MG63 (cell line): ENCODE results near the gene ENPP7. TPM values are rescaled to one million over a fixed set of nuclear protein-coding genes. Genes with fewer than 3 reads are reported as not detected.
"Not testable (repeated sequence)": the region's sequence is repeated elsewhere in the genome, so short reads cannot be mapped to it uniquely, and the experiment has no call there.

Source experiments
- DNase-seq: peaks from one replicate; pipeline ENCODE4 v3.0.0-alpha.2; 2020
- H3K27me3 ChIP-seq: fragments of 250-450 bp; sonication (Bioruptor Pico); 2 replicates; pipeline ENCODE4 v1.5.1; 2020; ENCODE audit warnings: mild to moderate bottlenecking, moderate library complexity
- H3K36me3 ChIP-seq: fragments of 250-450 bp; sonication (Bioruptor Pico); 2 replicates; pipeline ENCODE4 v1.5.1; 2020; ENCODE audit warnings: mild to moderate bottlenecking, moderate library complexity
- H3K4me3 ChIP-seq: fragments of 250-450 bp; sonication (Bioruptor Pico); 2 replicates; pipeline ENCODE4 v1.5.1; 2020; ENCODE audit warnings: mild to moderate bottlenecking, moderate library complexity
- H3K9me3 ChIP-seq: fragments of 250-450 bp; sonication (Bioruptor Pico); 2 replicates; pipeline ENCODE4 v1.5.1; 2020; ENCODE audit warnings: mild to moderate bottlenecking, moderate library complexity
- total RNA-seq: library from RNA; depleted of rRNA; stranded (reverse); fragments of >200 nt; shearing (Covaris generic); gene quantifications from 2 replicates; pipeline ENCODE4 v1.2.3, GENCODE V29; 2014; ENCODE audit warnings: low replicate concordance

Gene ENPP7
- total RNA-seq, 1 experiment from 2014 or later: not detected

DNA sequence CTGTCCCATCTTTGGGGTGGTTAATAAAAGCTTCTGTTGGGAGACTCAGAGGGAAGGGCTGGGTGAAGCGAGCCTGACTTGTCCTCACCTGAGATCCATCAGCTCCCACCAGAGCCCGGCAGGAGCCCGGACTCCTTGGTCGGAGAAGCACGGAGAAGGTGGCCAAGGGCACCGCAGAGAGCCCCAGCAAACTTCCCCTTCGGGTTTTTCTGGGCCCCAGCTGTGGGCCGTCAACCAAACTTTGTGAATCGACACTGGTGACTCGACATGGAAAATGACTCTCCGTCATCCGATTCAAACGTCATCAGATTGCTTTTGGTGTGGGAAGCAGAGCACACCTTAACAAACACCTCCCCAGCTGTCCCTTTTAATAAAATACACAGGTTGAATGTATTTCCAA is 21.4 kb downstream of the ENPP7 start:
- Histone ChIP-seq H3K4me3 (no peak overlapping the region), H3K36me3 (no peaks in the 10 kb centered on the region), H3K27me3 (peaks cover 4% of the 10 kb centered on the region), H3K9me3 (no peaks in the 10 kb centered on the region)
- DNase-seq: no peak

DNA sequence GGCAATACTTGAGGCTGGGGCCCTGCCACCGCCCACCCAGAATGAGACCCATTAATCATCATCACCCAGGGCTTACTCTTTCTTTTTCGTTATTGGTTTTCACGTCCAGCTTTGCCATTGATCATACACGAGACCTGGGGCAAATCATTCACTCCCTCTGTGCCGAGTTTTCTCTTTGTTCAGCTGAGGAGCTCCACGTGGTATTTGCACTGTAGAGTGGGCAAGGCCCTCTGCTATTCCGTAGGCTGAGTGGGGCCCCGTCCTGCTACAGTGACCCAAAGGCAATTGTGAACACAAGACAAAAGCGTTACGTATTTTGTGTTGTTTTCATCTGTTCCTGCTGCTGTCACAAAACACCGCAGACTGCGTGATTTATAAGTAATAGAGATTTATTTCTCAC is 23.6 kb downstream of the ENPP7 start:
- DNase-seq: no peak
- Histone ChIP-seq H3K4me3 (no peak overlapping the region), H3K27me3 (peaks cover 4% of the 10 kb centered on the region), H3K36me3 (no peaks in the 10 kb centered on the region), H3K9me3 (no peaks in the 10 kb centered on the region)

DNA sequence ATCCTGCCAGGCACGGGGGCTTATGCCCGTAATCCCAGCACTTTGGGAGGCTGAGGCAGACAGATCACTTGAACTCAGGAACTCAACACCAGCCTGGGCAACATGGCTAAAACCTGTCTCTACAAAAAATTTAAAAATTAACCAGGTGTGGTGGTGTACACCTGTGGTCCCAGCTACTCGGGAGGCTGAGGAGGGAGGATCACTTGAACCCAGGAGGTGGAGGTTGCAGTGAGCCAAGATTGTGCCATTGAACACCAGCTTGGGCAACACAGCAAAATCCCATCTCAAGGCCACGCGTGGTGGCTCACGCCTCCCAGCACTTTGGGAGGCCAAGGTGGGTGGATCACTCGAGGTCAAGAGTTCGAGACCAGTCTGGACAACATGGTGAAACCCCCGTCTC is 24.2 kb downstream of the ENPP7 start:
- H3K9me3 ChIP-seq, H3K36me3 ChIP-seq, DNase-seq, H3K4me3 ChIP-seq, H3K27me3 ChIP-seq: not testable (repeated sequence)

DNA sequence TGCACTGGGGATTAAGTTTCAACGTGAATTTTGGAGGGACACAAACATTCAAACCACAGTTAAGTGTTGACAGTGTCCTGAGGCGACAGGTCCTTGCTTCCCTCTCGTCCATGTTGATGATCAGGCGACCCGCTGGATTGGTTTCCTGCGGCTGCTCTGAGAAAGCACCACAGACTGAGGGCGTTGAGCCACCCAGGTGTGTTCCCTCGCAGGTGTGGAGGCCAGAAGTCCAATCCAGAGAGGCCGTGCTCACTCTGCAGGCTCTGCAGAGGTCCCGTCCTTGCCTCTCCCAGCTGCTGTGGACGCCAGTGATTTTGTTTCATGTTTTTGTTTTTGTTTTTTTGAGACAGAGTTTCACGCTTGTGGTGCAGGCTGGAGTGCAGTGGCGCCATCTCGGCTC is 24.8 kb downstream of the ENPP7 start:
- Histone ChIP-seq H3K27me3 (peaks cover 4% of the 10 kb centered on the region), H3K36me3 (no peaks in the 10 kb centered on the region), H3K4me3 (no peak overlapping the region), H3K9me3 (no peaks in the 10 kb centered on the region)
- no peak for DNase-seq

DNA sequence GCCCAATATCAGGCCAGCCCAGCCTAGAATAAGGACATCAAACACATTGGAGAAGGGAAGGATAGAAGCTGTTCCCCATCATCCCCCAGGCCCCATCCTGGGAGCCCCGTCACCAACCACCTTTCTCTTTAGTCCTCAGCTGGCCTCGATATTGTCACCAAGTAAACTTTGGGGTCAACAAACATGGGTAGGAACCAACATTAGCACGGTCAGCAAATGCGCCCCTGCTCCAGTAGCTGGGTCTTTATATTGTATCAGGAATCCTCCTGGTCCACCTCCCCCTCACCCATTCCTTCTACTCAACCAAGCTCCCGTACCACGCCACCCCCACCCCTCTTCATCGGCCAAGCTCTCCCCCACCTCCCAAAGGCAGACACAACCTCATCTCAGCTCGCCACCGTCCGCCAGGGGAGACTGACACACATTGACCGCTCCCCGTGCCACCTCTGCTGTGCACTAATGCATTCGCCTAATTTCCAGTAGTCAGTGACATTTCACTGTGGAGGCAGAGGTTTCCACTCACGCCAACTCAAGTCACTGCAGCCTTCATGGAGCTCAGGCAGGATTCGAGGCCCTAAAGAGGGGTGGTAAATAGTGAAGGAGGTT is 26.5 kb downstream of the ENPP7 start:
- H3K27me3 ChIP-seq: peaks cover 4% of the 10 kb centered on the region; the same call in 1 of the 2 replicates
- H3K36me3 ChIP-seq: no peaks in the 10 kb centered on the region
- H3K9me3 ChIP-seq: no peaks in the 10 kb centered on the region
- no peak overlapping the region for H3K4me3 ChIP-seq
- no peak for DNase-seq

DNA sequence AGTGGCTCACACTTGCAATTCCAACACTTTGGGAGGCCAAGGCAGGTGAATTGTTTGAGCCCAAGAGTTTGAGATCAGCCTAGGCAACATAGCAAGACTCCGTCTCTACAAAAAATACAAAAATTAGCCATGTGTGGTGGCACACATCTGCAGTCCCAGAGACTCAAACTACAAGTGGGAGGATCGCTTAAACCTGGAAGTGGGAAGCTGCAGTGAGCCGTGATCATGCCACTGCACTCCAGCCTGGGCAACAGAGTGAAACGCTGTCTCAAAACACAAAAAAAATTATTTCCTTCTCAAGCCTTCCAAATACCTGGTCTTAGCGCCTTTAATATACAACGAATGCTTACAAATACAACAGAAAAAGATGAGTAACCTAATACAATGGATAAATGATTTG is 27.5 kb downstream of the ENPP7 start:
- H3K4me3 ChIP-seq: no peak overlapping the region
- H3K9me3 ChIP-seq: no peaks in the 10 kb centered on the region
- DNase-seq: no peak
- no peaks in the 10 kb centered on the region for H3K36me3 ChIP-seq
- peaks cover 4% of the 10 kb centered on the region; the same call in 1 of the 2 replicates for H3K27me3 ChIP-seq

DNA sequence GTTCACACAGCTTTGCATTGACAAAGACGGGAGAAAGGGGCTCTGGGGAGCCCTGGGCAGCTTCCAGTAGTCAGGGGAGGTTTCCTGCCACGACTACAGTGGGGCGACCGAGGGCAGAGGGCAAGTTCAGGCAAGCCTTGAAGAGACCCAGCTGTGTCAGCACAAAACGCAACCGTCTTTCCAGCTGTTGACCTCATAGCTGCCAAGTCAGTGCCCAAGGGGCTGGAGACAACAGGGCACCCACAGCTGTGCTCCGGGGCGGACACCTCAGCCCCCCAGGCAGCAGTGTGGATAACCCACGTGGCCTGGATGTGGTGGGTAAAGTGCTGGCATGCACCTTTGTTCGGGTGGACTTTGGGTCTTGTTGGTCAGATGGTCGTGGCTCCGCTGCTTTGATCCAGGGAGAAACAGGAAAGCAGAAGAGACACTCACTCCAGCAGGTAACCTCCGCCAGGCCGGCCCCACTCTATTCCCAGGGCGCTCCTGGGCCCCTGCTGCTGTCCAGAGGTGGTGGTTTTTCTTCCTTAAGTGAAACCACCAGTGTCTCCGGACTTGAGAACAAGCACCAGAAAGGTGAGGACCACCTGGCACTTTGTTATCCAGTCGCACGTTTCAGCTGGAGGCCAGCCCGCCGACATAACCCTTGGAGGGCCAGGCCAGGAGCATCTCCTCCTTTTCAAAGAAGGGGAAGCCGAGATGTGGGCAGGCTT is 29.6 kb downstream of the ENPP7 start:
- Histone ChIP-seq H3K4me3 (no peak overlapping the region), H3K27me3 (no peaks in the 10 kb centered on the region; the same call in 1 of the 2 replicates)

DNA sequence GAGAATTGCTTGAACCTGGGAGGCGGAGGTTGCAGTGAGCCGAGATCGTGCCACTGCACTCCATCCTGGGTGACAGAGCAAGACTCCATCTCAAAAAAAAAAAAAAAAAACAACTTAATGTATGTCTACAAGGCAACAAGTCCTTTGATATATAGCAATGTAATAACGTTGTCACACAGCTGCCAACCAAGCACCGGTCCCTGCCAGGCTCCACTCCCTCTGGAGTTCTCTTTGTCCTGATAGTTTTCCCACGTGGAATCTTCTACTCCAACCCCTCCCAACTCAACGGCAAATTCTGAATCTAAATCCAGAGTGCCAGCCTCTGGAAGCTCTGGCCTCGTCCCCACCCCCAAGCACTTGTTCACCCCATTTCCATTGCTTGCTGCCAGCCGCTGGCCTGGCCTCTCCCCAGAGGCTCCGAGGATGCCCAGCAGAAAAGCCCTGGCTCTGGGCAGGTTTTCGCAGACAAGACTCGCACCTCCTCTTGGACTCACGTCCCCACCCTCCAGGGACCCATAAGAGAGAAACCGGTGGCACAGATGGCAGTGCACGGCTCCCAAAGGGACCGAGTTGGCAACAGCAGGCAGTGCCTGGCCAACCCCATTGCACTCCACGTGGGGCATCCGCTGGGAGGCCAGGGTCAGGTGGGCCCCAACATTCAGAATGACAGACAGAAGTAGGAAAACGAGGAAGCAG is 31.3 kb downstream of the ENPP7 start:
- no peak overlapping the region for H3K4me3 ChIP-seq
- H3K27me3 ChIP-seq: no peaks in the 10 kb centered on the region
- H3K9me3 ChIP-seq: no peaks in the 10 kb centered on the region
- no peaks in the 10 kb centered on the region for H3K36me3 ChIP-seq
- no peak for DNase-seq

More for the DNA sequence above, 29.6 kb downstream of the ENPP7 start:
- Histone ChIP-seq H3K9me3 (no peaks in the 10 kb centered on the region), H3K36me3 (no peaks in the 10 kb centered on the region)
- no peak for DNase-seq

DNA sequence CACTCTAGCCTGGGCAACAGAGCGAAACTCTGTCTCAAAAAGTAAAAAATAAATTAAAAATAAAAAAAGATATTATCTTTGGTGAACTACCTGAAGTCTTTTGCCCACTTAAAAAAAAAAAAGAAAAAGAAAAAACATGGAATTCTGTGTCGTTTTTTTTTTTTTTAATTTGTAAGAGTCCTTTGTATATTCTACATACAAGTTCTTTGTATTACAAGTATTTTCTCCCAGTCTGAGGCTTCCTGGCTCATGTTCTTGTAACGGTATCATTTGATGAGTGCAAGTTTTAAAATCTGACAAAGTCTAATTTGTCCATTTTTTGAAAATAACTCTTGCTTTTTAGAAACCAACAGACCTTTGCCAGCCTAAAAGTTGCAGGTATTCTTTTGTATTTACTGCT is 35.0 kb downstream of the ENPP7 start:
- no peaks in the 10 kb centered on the region for H3K27me3 ChIP-seq
- H3K36me3 ChIP-seq: no peaks in the 10 kb centered on the region
- no peak for DNase-seq
- no peak overlapping the region for H3K4me3 ChIP-seq
- H3K9me3 ChIP-seq: no peaks in the 10 kb centered on the region

DNA sequence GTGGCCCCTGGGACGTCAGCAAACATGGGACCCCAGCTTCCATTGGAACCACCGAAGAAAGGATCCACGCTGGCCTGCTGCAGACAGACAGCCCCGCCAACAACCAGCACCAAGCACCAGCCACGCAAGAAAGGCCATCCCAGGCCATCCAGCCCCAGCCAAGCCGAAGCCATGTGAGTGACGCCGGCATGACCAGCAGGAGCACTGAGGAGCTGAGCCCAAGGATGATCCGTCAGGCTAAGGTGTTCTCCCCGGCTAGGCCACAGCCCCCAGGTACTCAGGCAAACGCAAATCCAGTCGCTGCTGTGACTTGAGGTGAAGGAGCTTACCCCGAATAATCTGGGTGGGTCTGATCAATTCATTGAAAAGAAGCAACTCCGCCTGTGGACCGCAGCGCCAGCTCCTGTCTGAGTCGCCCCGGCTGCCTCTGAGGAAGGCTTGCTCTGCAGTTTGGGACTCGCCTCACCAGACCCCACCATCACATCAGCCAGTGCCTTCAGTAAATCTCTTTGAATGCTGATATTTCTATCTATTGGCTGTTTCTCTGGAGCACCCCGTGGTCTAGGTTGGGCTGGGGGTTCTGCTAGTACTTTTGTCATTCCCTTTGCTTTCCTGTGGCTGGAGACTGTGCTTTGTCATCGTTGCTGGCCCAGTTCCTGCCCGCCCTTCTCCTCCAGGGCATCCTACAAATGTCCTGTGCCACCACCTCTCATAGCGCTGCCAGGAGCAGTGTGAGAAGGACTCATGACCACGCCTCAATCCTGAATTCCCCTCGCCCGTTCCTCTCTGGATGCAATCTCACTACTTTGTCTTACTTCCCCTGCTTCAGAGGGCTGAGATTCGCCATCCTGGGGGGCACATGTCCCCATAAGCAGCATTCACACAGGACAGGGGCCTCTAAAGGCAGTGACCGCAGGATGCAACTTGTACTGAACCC is 39.1 kb downstream of the ENPP7 start:
- H3K27me3 ChIP-seq: no peaks in the 10 kb centered on the region; the same call in 1 of the 2 replicates
- no peaks in the 10 kb centered on the region for H3K9me3 ChIP-seq
- no peak for DNase-seq
- no peaks in the 10 kb centered on the region for H3K36me3 ChIP-seq
- no peak overlapping the region for H3K4me3 ChIP-seq

DNA sequence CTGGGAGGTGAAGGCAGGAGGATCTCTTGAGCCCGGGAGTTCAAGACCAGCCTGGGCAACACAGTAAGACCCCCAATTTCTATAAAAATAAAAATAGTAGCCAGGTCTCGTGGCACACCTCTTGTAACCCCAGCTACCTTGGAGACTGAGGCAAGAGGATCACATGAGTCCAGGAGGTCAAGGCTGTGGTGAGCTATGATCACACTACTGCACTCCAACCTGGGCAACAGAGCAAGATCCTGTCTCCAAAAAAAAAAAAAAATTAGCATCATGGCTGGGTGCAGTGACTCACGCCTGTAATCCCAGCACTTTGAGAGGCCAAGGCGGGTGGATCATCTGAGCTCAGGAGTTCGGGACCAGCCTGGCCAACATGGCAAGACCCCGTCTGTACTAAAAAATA is 40.5 kb downstream of the ENPP7 start:
- no peak for DNase-seq
- no peak overlapping the region for H3K4me3 ChIP-seq
- H3K36me3 ChIP-seq: no peaks in the 10 kb centered on the region
- no peaks in the 10 kb centered on the region; the same call in 1 of the 2 replicates for H3K27me3 ChIP-seq
- H3K9me3 ChIP-seq: no peaks in the 10 kb centered on the region

DNA sequence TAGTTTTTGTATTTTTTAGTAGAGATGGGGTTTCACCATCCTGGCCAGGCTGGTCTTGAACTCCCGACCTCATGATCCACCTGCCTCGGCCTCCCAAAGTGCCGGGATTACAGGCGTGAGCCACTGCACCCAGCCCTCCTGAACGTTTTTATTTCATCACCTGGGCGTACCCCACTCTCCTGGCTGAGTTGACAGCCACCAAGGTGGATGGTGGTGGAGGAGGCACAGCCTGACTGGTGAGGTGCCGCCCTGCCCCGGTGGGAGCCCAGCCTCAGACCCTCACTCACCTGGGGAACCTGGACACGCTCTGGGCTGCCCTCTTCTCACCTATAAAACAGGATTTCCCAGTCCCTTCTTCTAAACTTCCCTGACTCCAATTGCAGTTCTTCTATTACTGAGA is 42.0 kb downstream of the ENPP7 start:
- DNase-seq, H3K27me3 ChIP-seq, H3K36me3 ChIP-seq, H3K4me3 ChIP-seq, H3K9me3 ChIP-seq: not testable (repeated sequence)

DNA sequence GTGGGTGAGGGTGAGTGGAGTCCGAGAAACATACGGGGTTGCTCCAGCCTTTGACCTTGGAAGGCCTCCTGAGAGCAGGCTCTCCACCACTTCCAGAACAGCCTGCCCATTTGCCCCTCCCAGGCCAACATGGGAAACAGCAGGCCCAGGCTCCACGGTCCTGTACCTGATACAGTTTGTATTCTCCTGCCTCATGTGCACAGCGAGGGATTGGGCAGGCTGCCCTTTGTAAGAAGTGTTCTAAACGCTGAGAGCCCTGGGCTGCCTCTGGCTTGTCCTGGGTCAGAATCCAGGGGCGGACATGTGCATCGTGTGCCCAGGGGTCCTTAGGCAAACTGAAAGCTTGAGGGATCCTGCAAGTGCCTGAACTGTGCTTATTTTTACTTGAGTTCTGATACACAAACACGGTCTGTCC is 43.8 kb downstream of the ENPP7 start:
- Histone ChIP-seq H3K9me3 (no peaks in the 10 kb centered on the region), H3K36me3 (no peaks in the 10 kb centered on the region), H3K4me3 (no peak overlapping the region), H3K27me3 (no peaks in the 10 kb centered on the region; the same call in 1 of the 2 replicates)
- DNase-seq: no peak

DNA sequence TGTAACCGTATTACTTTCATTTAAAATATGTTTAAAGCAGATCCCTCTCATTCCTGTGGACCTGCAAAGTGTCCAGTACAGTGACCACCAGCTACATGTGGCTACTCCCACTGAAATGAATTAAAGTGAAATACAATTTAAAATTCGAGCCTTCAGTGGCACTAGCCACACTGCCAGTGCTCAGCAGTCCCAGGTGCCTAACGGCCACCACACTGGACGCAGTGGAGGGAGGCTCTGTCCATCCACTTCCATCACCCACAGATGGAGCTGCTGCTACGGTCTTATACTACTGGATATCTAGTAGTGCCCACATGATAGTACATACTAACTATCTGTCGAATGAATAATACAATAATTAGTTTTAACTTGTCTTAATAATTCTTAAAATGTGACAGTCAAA is 44.9 kb downstream of the ENPP7 start:
- no peaks in the 10 kb centered on the region; the same call in 1 of the 2 replicates for H3K27me3 ChIP-seq
- H3K9me3 ChIP-seq: no peaks in the 10 kb centered on the region
- no peak overlapping the region for H3K4me3 ChIP-seq
- no peak for DNase-seq
- peaks cover 6% of the 10 kb centered on the region; the same call in 1 of the 2 replicates for H3K36me3 ChIP-seq

DNA sequence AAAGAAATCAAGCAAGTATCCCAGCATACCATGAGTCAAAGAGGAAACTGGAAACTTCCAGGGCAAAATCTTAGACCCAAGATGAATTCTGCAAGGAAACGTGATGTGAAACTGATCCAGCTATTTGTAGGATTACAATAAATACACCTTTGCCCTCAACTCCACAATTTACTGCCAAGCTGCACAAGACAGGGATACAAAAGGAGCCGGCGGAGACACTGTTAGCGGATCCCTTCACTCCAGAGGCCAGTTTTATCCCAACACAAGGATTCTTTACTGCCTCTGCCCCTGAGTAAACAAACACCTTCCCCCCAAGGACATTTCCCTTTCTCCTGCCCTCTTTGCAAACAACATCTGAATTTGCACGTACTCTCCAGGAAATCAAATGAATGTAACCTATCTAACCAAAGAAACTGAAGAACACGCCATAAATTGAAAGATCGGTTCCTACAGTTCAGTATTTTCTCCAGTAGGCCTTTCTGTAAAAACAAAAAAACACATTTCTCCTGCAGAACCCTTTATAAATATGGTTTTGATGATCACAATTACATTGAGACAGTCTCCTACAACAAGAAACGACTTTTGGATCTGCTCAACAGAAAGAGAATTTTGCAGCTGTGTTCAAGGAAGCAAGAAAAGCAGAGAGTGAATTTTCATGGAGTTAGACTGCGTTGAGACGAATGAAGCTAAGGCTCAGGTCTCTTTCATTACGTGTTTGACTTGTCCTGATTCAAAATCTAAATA is 45.8 kb downstream of the ENPP7 start:
- Histone ChIP-seq H3K4me3 (no peak overlapping the region), H3K27me3 (no peaks in the 10 kb centered on the region; the same call in 1 of the 2 replicates), H3K36me3 (peaks cover 8% of the 10 kb centered on the region), H3K9me3 (no peaks in the 10 kb centered on the region)
- DNase-seq: no peak
